ENCODE data around the gene TRIM43B.
"Not testable (repeated sequence)": the region's sequence is repeated elsewhere in the genome, so short reads cannot be mapped to it uniquely, and the experiment has no call there.

TRIM43B gene

GRCh38 chr2:95434507-95435076 is 50.0 kb downstream of the TRIM43B start:
- not testable (repeated sequence) for DNase-seq (ENCODE audit: low read depth in 1 of 2, low spot score in 1 of 2)

GRCh38 chr2:95433973-95434372 is 50.6 kb downstream of the TRIM43B start:
- DNase-seq (ENCODE audit: low read depth in 1 of 2, low spot score in 1 of 2), result not testable (repeated sequence)

GRCh38 chr2:95433373-95433772 is 51.2 kb downstream of the TRIM43B start:
- DNase-seq (ENCODE audit: low read depth in 1 of 2, low spot score in 1 of 2), result not testable (repeated sequence)

- not testable (repeated sequence) for DNase-seq (ENCODE audit: low read depth in 1 of 2, low spot score in 1 of 2)
Measured at GRCh38 chr2:95429748-95430467, 54.6 kb downstream of the TRIM43B start.

GRCh38 chr2:95427196-95427867 is 57.2 kb downstream of the TRIM43B start:
- DNase-seq (ENCODE audit: low read depth in 1 of 2, low spot score in 1 of 2), result not testable (repeated sequence)

Measured in activated T-helper 1 cell treated with anti-CD3 and anti-CD28 coated beads, Interleukin-2, amount 50 U/mL, for 16 hours (primary cell).